Measurements from ENCODE around the gene PYGB. TPM values are rescaled to one million over a fixed set of nuclear protein-coding genes. Genes with fewer than 3 reads are reported as not detected.

The PYGB gene
- total RNA-seq (2014; rRNA removed; shearing (Covaris generic)), result 175 and 192 TPM in 2 replicates

DNA sequence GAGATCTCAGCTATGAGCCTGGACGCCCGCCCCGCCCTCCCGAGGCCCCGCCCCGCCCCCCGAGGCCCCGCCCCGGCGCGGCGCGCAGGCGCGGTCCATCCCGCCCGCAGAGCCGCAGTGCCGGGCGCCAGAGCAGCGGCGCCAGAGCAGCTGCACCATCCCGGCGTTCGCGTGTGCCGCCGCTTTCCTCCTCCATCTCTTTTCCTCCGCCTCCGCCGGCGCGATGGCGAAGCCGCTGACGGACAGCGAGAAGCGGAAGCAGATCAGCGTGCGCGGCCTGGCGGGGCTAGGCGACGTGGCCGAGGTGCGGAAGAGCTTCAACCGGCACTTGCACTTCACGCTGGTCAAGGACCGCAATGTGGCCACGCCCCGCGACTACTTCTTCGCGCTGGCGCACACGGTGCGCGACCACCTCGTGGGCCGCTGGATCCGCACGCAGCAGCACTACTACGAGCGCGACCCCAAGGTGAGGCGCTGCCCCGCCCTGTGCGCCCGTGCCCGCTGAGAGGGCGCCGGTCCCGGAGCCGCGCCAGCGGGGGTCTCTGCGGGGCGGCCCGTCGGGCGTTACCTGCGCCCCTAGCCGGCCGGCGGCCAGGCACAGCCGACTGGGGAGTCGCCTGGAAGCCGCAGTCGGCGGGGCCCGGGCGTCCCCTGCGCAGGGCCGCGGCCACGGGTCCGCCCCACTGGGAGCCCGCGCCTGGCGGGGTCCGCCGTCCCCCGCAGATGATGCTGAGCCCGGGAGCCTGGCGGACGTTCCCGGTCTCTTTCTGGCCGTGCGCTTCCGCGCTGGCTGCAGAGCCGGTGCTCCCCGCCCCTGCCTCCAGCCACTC is at the start of gene PYGB:
Gene PYGB, plus strand, starts transcription at position 130 of the 830 bp plus-strand sequence. Its CDS starts 94 bp downstream, at position 224.
- Histone ChIP-seq H3K4me1 (replicated peaks) (peaks cover 41% of the 10 kb centered on the region), H3K4me3 (peak within 1 kb of the TSS; percentile 99), H3K36me3 (peaks cover 45% of the 10 kb centered on the region), H3K27me3 (replicated peaks) (no peaks in the 10 kb centered on the region), H3K27ac (peak within 1 kb of the TSS; percentile 70), H3K9me3 (replicated peaks) (peaks cover 7% of the 10 kb centered on the region)
- peak; percentile 83 to 90 for DNase-seq (ENCODE audit: low read depth in 1 of 2, low spot score in 2 of 2)

- Histone ChIP-seq H3K9me3 (replicated peaks) (no peaks in the 10 kb centered on the region), H3K27ac (no peak overlapping the region), H3K27me3 (replicated peaks) (no peaks in the 10 kb centered on the region), H3K36me3 (peaks cover 13% of the 10 kb centered on the region; the same call in 1 of the 2 replicates), H3K4me3 (no peak overlapping the region), H3K4me1 (replicated peaks) (peaks cover 20% of the 10 kb centered on the region)
- DNase-seq (ENCODE audit: low read depth in 1 of 2, low spot score in 2 of 2), result no peak
Measured at GRCh38 chr20:25198663-25199383, 49.1 kb upstream of the PYGB start.

DNA sequence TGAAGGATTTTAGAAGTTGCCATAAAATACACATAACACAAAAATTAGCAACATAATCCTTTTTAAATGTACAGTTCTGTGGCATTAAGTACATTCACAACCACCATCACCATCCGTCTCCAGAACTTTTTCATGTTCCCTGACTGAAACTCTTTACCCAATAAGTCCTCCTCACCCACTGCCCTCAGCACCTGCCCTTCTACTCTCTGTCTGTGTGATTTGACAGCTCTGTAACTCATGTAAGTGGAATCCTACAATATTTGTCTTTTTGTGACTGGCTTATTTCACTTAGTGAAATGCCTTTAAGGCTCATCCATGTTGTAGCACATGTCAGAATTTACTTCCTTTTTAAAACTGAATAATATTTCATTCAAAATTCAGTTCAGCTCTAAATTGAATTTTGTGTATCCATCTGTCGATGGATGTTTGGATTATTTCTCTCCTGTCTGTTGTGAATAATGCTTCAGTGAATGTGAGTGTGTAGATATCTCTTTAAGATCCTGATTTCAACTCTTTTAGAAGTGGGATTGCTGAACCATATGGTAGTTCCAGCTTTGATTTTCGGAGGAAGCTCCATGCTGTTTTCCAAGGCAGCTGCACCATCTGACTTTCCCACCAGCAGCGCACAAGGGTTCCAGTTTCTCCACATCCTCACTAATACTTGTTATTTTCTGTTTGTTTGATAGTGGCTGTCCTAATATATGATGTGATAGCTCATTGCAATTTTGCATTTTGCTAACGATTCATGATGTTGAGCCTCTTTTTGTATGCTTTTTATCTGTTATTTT is 48.2 kb upstream of the PYGB start:
- Histone ChIP-seq H3K36me3 (peaks cover 13% of the 10 kb centered on the region; the same call in 1 of the 2 replicates), H3K27me3 (replicated peaks) (no peaks in the 10 kb centered on the region), H3K4me1 (replicated peaks) (peaks cover 20% of the 10 kb centered on the region), H3K4me3 (no peak overlapping the region), H3K9me3 (replicated peaks) (no peaks in the 10 kb centered on the region), H3K27ac (no peak overlapping the region)
- no peak for DNase-seq (ENCODE audit: low read depth in 1 of 2, low spot score in 2 of 2)

GRCh38 chr20:25203089-25203488 is 44.8 kb upstream of the PYGB start:
- Histone ChIP-seq H3K4me1 (replicated peaks) (peaks cover 9% of the 10 kb centered on the region; the same call in 1 of the 2 replicates), H3K27me3 (replicated peaks) (no peaks in the 10 kb centered on the region), H3K4me3 (no peak overlapping the region), H3K27ac (no peak overlapping the region), H3K9me3 (replicated peaks) (no peaks in the 10 kb centered on the region), H3K36me3 (peaks cover 13% of the 10 kb centered on the region)
- DNase-seq (ENCODE audit: low read depth in 1 of 2, low spot score in 2 of 2), result no peak

- Histone ChIP-seq H3K4me3 (no peak overlapping the region), H3K36me3 (peaks cover 13% of the 10 kb centered on the region)
Measured at GRCh38 chr20:25203871-25204320, 44.0 kb upstream of the PYGB start.

DNA sequence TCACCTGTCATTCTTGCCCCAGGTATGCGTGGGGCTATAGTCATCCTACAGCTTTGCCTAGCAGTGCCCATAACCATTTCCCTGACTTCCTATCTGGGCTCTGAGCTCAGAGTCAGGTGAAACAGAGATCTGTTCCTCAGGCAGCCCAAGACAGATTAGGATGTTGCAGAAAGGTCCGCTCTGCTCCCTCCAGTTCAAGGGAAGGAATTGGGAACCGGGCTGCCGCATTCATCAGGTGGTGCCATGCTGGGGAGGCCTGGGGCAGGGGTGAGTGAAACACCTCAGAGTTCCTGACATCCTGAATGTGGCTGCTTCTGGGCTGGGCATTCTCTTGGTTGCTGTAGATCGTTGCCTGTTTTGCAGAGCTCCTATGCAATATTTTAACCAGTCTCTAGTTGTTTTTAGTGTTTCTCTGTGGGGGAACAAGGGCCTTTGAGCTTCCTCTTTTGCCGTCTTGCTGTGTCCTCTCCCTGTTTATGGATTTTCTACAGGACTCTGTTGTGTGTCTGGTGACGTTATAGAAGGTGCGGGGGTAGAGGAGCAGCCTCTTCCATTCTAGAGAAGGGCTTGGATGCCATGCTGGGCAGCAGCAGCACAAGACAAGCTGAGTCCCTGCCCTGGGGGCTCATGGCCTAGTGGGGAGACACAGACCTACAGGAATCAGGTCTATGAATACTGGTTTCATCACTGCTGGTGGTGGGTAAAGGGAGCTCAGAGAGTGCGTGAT is 43.2 kb upstream of the PYGB start:
- DNase-seq (ENCODE audit: low read depth in 1 of 2, low spot score in 2 of 2), result no peak
- Histone ChIP-seq H3K4me1 (replicated peaks) (peaks cover 5% of the 10 kb centered on the region; the same call in 1 of the 2 replicates), H3K9me3 (replicated peaks) (no peaks in the 10 kb centered on the region), H3K27ac (no peak overlapping the region), H3K27me3 (replicated peaks) (no peaks in the 10 kb centered on the region), H3K4me3 (no peak overlapping the region), H3K36me3 (peaks cover 15% of the 10 kb centered on the region)

More at GRCh38 chr20:25203871-25204320, 44.0 kb upstream of the PYGB start:
- no peak for DNase-seq (ENCODE audit: low read depth in 1 of 2, low spot score in 2 of 2)
- H3K27ac ChIP-seq, result no peak overlapping the region
- H3K4me1 ChIP-seq (replicated peaks), result peaks cover 7% of the 10 kb centered on the region; the same call in 1 of the 2 replicates
- H3K9me3 ChIP-seq (replicated peaks), result no peaks in the 10 kb centered on the region
- no peaks in the 10 kb centered on the region for H3K27me3 ChIP-seq (replicated peaks)

GRCh38 chr20:25205277-25206062 is 42.4 kb upstream of the PYGB start:
- Histone ChIP-seq H3K9me3 (replicated peaks) (no peaks in the 10 kb centered on the region), H3K4me3 (no peak overlapping the region)
- DNase-seq (ENCODE audit: low read depth in 1 of 2, low spot score in 2 of 2), result no peak

GRCh38 chr20:25206063-25206403 is 41.9 kb upstream of the PYGB start:
- H3K36me3 ChIP-seq, result peaks cover 28% of the 10 kb centered on the region
- no peak for DNase-seq (ENCODE audit: low read depth in 1 of 2, low spot score in 2 of 2)
- no peak overlapping the region for H3K27ac ChIP-seq
- no peak overlapping the region for H3K4me3 ChIP-seq
- no peaks in the 10 kb centered on the region for H3K9me3 ChIP-seq (replicated peaks)
- H3K4me1 ChIP-seq (replicated peaks), result peaks cover 5% of the 10 kb centered on the region; the same call in 1 of the 2 replicates
- H3K27me3 ChIP-seq (replicated peaks), result no peaks in the 10 kb centered on the region

More at GRCh38 chr20:25205277-25206062, 42.4 kb upstream of the PYGB start:
- H3K27ac ChIP-seq, result no peak overlapping the region
- peaks cover 5% of the 10 kb centered on the region; the same call in 1 of the 2 replicates for H3K4me1 ChIP-seq (replicated peaks)
- no peaks in the 10 kb centered on the region for H3K27me3 ChIP-seq (replicated peaks)
- H3K36me3 ChIP-seq, result peaks cover 22% of the 10 kb centered on the region

GRCh38 chr20:25206548-25206947 is 41.3 kb upstream of the PYGB start:
- H3K27me3 ChIP-seq (replicated peaks), result no peaks in the 10 kb centered on the region
- H3K36me3 ChIP-seq, result peaks cover 33% of the 10 kb centered on the region
- no peaks in the 10 kb centered on the region for H3K9me3 ChIP-seq (replicated peaks)
- H3K27ac ChIP-seq, result no peak overlapping the region
- no peak for DNase-seq (ENCODE audit: low read depth in 1 of 2, low spot score in 2 of 2)
- peaks cover 5% of the 10 kb centered on the region; the same call in 1 of the 2 replicates for H3K4me1 ChIP-seq (replicated peaks)
- H3K4me3 ChIP-seq, result no peak overlapping the region

GRCh38 chr20:25207149-25207959 is 40.5 kb upstream of the PYGB start:
- Histone ChIP-seq H3K27ac (no peak overlapping the region), H3K36me3 (peaks cover 41% of the 10 kb centered on the region), H3K4me1 (replicated peaks) (peaks cover 5% of the 10 kb centered on the region; the same call in 1 of the 2 replicates), H3K9me3 (replicated peaks) (no peaks in the 10 kb centered on the region), H3K4me3 (no peak overlapping the region), H3K27me3 (replicated peaks) (no peaks in the 10 kb centered on the region)
- no peak for DNase-seq (ENCODE audit: low read depth in 1 of 2, low spot score in 2 of 2)

DNA sequence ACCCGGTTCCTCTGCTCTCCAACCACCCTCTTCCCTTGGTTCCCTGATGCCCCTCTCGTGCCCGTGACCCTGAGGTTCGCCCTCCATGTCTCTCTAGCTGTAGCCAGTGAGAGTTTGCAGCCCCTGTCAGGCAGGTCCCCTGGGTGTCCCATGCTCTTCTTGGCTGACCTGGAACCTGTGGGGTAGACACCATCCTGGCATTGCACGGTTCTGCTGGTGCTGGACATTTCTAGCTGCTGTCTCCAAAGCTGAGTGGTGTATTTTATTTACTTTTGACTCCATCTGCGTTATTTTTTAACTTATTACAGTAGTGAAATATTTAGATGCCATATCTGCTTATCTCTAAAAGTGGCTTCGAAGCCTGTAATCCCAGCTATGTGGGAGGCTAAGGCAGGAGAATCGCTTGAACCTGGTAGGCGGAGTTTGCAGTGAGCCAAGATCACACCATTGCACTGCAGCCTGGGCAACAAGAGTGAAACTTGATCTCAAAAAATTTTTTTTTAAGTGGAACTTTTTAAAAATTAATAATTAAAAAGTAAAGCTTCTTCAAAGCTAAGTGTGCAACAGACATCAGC is 39.8 kb upstream of the PYGB start:
- no peak for DNase-seq (ENCODE audit: low read depth in 1 of 2, low spot score in 2 of 2)
- Histone ChIP-seq H3K4me1 (replicated peaks) (peaks cover 5% of the 10 kb centered on the region; the same call in 1 of the 2 replicates), H3K9me3 (replicated peaks) (no peaks in the 10 kb centered on the region), H3K4me3 (no peak overlapping the region), H3K27ac (no peak overlapping the region), H3K27me3 (replicated peaks) (no peaks in the 10 kb centered on the region), H3K36me3 (peaks cover 48% of the 10 kb centered on the region)

Data from SJSA1 (cell line).